DMS79 (cell line): Measurements from ENCODE around the gene SPDYE1.

ENCODE experiments used
- DNase-seq: peaks from one replicate; lab custom pipeline; 2025; lab: John Stamatoyannopoulos, UW

SPDYE1 gene

DNA sequence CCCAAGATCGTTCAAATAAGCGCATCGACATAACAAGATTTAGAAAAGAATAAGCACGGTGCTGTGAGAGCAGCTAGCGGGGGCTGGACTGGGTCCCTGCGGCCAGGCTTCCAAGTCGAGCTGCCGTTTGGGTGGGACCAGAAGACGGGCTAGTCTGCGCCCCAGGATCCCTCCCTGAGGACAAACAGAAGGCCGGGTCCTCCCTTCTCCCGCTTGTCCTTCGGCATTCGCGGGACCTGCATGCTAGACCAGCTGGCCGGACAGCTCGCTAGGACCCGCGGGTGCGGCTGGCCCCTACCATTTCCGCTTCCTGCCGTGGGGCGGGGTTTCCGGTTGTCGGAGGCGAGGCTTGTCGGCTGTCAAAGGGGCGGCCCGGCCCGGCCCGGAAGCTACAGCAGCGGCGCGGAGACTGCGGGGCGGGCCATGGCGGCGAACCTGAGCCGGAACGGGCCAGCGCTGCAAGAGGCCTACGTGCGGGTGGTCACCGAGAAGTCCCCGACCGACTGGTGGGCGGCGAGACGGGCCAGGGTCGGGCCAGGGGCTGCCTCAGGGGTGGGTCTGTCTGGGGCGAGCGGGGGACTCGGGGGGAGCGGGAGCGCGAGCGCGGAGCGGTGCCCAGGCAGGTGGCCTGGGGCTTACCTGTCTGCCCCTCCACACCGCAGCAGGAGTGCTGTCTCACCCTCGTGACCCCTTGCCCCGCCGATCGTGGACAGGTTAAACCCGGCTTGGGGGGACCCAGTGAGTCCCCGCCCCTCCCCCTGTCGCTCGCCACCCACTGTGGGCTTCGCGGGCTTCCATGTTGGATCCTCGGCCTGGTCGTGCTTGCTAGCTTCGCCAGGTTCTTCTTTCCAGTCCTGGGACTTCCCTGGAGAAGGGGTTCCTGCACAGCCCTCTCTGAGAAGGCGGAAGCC lies 46.9 kb downstream of the SPDYE1 start, which contains the start of gene DBNL:
TSS of gene DBNL (plus strand) at position 388 of the 911 bp plus-strand sequence. CDS start at position 424, 36 bp downstream.
- DNase-seq, result peak; percentile 80

DNA sequence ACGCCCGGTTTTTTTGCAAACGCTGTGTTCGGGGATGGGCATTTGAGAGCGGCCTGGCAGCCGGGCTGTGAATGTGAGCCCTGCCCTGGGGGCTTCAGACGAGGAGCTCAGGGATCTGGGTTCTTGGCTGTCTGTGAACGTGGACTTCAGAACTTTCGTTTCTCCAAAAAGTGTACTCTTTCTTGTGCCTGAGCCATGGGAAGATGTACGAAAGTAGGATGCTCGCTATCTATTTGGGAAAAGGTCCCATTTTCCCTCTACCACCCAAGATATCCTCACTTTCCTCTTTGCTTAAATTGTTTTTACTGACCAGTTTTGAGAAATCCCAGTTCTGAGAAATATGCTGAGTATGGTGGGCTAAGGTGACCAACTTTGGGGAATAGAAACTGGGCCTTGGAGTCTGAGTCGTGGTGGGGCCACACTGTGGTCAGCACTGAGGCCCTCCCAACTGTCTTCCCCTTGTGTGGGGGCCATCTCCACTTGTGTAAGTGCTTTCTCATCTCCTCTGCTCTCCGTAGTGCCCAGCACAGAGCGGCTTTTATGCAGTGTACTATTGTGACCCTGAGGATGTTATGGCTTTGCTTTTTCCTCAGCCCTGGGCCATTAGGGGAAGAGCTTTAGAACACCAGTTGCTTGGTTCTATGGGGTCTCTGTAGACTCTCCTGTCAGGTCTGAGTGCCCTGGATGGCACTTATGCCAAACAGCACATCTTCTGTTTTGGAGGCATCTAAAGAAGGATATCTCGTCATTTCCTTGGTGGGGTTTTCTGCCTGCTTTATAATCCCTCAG lies 47.7 kb downstream of the SPDYE1 start:
- no peak for DNase-seq

DNA sequence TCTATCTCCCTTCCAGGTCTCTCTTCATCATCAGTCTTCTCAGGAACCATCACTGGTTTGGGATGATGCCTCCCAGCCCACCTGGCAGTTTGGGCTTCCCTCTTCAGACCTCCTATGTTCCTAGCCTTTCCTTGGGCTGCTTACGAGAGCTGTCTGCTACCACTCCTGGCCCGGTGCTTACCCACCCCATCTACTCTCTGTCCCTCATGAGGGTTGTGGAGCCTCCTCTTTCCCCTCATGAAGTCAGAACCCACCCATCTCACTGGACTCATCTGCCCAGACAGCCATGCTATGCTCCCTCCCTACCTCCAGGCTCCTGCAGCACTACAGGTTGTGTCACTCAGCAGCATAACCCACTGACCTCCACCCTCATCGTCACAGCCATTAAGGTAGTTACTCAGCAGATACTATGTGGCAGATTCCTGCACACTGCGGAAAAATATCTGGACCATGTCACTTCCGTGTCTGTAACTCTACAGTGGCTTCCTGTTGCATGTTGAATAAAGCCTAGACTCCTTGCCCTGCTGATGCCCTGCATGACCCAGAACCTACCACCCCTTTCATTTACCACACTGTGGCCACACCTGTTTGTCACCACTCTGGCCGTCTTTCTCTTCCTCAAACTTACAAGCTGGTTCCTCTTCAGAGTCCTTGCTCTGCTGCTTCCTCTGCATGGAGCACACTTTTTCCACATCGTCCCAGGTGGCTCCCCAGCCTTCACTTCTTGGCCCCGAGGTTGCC lies 48.8 kb downstream of the SPDYE1 start:
- DNase-seq, result no peak

GRCh38 chr7:44048031-44048795 lies 50.5 kb downstream of the SPDYE1 start:
- DNase-seq, result no peak

DNA sequence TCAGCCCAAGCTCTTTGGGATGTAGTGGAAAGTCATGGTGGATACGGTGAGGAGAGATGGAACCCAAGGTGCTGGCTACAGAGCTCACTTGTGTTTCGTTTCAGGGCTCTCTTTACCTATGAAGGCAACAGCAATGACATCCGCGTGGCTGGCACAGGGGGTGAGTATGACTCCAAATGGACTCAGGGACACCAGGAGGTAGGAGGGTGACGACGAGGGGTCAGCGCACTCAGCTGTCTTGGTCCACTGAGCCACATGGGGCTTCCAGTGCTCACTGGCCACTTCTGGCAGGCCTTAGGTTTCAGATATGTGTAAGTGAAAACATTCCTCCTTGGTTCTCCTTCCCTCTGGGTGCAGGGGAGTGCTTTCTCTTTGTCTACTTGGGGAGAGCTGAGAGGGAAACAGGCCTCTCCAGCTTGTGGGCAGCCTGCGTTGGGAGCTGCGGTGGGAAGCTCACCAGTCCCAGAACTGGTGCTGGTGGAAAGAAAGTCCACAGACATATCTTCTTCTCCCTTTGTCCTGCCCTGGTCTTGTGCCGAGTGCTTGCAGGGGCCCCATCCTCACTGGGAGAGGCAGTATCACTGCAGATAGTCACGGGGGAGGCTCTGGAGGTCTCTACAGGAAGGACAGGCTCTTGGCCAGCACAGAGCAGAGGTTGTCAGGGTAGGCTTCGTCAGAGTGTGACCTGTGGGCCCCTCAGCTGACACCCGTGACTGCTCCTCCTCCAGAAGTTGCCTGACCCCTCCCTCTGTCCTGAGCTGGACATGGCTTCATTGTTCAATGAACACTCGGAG lies 52.6 kb downstream of the SPDYE1 start:
- DNase-seq, result no peak

GRCh38 chr7:44050915-44051560 lies 53.3 kb downstream of the SPDYE1 start:
- no peak for DNase-seq

DNA sequence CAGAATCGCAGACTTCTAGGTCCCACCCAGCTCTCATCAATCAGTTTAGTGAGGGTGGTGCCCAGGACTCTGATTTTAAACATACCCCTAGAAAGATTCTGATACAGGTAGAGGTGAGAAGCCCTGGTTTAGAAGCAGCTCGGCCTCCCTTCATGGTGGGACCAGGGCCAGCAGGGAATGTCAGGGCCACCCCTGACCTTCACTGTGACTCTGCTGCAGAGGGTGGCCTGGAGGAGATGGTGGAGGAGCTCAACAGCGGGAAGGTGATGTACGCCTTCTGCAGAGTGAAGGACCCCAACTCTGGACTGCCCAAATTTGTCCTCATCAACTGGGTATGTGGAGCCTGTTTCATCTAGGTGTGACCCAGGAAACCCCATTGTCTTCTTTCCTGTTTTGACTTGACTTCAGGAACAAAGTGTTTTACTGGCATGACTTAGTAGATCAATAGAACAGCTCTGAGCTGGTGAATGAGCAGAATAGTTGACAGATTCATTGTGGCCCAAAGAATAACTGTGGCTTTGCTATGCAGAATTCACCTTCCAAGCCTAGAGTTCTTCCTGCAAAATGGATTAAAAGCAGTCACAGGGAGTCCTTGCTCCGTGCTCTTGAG lies 54.0 kb downstream of the SPDYE1 start:
- no peak for DNase-seq

DNA sequence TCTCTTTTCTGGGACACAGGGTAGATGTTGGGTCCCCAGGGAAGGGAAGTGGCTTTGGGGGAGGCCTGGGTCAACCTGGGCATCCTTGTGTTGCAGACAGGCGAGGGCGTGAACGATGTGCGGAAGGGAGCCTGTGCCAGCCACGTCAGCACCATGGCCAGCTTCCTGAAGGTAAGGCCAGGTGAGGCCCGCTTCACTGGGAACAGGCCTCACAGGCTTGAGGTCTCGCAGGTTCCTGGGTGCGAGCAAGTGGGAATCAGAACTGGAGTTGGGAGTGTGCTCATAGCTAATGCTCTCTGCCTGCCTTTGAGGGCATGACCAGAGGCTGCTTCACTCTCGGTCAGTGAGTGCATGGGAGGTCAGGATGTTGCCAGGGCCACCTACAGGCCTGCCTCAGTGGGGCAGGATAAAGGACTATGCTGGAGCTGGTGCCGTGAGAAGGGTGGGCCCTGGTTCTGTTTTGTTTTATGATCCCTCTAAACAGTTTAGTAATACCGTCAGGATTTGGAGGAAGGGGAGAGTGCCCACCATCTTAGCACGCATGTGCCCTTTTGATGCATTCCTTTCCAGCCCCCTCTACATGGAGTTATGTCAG lies 55.2 kb downstream of the SPDYE1 start:
- no peak for DNase-seq

- no peak for DNase-seq
Measured at GRCh38 chr7:44056681-44057080, 59.0 kb downstream of the SPDYE1 start.

DNA sequence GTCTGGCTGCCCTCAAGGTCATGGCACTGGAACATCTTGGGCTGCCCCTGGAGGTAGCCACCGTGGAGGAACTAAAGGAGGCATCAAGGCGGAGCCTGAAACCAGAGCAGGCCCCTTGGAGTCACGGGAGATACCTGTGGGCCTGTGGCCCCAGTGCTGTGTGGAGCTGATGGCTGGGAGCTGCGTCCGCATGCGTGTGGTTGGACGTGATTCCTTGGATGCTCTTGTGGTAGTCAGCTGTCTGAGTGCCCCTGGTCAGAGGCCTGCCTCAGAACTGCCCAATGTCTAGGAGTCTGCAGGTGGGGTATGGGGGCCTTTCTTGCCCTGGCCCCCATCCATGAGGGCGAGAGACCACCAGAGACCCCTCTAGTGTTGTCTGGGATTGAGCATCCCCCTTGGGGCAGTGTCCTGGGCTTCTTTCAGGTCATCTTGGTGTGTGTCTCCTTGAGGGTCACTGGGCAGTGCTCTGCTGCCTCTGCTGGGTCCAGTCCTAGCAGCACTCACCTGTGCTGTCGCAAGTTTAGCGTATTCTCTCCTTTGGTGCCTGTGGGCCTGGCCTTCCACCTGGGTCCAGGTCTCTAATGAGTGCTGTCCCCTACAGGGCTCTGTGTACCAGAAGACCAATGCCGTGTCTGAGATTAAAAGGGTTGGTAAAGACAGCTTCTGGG lies 59.6 kb downstream of the SPDYE1 start:
- no peak for DNase-seq

GRCh38 chr7:44057849-44058758 lies 60.4 kb downstream of the SPDYE1 start:
- DNase-seq, result no peak

GRCh38 chr7:44058759-44059218 lies 61.1 kb downstream of the SPDYE1 start:
- no peak for DNase-seq

GRCh38 chr7:44059219-44060090 lies 61.8 kb downstream of the SPDYE1 start:
- DNase-seq, result no peak
